H7 (cell line): Measurements from ENCODE around the gene CCDC57. TPM values are rescaled to one million over a fixed set of nuclear protein-coding genes. Genes with fewer than 3 reads are reported as not detected.
A peak's percentile ranks its signal among the peaks of the same experiment; 100 is the strongest.
"Not testable (repeated sequence)": the region's sequence is repeated elsewhere in the genome, so short reads cannot be mapped to it uniquely, and the experiment has no call there.

ENCODE experiments used
- DNase-seq: peaks from one replicate; pipeline ENCODE4 v3.0.0; 2012
- H3K27me3 ChIP-seq: 2 replicates; pipeline ENCODE4 v1.6.0; 2011; ENCODE audit warnings: mild to moderate bottlenecking, low read length; ENCODE audit not compliant: control insufficient read depth, insufficient read depth
- H3K36me3 ChIP-seq: replicated peaks from 2 replicates; pipeline ENCODE4 v1.5.1; 2011; ENCODE audit warnings: low read length; ENCODE audit not compliant: control insufficient read depth, insufficient read depth
- H3K4me3 ChIP-seq: 2 replicates; pipeline ENCODE4 v1.5.1; 2011; ENCODE audit warnings: low read depth, mild to moderate bottlenecking, control low read depth, low read length, moderate library complexity; ENCODE audit not compliant: insufficient read depth
- total RNA-seq: library from RNA; depleted of rRNA; stranded (reverse); fragments of >200 nt; shearing (Covaris generic); gene quantifications from 2 replicates; pipeline ENCODE4 v1.2.3, GENCODE V29; 2014

CCDC57 gene
- total RNA-seq, 1 experiment from 2014 or later: 3.7 TPM

GRCh38 chr17:82215095-82215971 is 2.7 kb upstream of the CCDC57 start:
- Histone ChIP-seq H3K27me3 (peaks cover 7% of the 10 kb centered on the region), H3K36me3 (no peaks in the 10 kb centered on the region), H3K4me3 (no peak overlapping the region)
- DNase-seq: peak; percentile 88

GRCh38 chr17:82214012-82214628 is 1.5 kb upstream of the CCDC57 start:
- peaks cover 7% of the 10 kb centered on the region for H3K27me3 ChIP-seq
- DNase-seq: peak; percentile 58
- no peak overlapping the region for H3K4me3 ChIP-seq
- no peaks in the 10 kb centered on the region for H3K36me3 ChIP-seq

GRCh38 chr17:82213251-82214011 is 789 bp upstream of the CCDC57 start:
- peak; percentile 93 for DNase-seq
- H3K27me3 ChIP-seq: peaks cover 7% of the 10 kb centered on the region
- peak overlapping the region; percentile 74 for H3K4me3 ChIP-seq
- no peaks in the 10 kb centered on the region for H3K36me3 ChIP-seq

- not testable (repeated sequence) for DNase-seq, H3K27me3 ChIP-seq, H3K4me3 ChIP-seq, H3K36me3 ChIP-seq
Observed at GRCh38 chr17:82210655-82211054, 2.0 kb downstream of the CCDC57 start.

- DNase-seq: peak; percentile 94
- no peaks in the 10 kb centered on the region for H3K27me3 ChIP-seq
- H3K4me3 ChIP-seq: no peak overlapping the region
- no peaks in the 10 kb centered on the region for H3K36me3 ChIP-seq
Observed at GRCh38 chr17:82205720-82206508, 6.7 kb downstream of the CCDC57 start.

GRCh38 chr17:82204831-82205719 is 7.6 kb downstream of the CCDC57 start:
- DNase-seq: no peak

GRCh38 chr17:82203920-82204319 is 8.7 kb downstream of the CCDC57 start:
- Histone ChIP-seq H3K36me3 (no peaks in the 10 kb centered on the region), H3K27me3 (no peaks in the 10 kb centered on the region), H3K4me3 (no peak overlapping the region)
- DNase-seq: no peak

More at GRCh38 chr17:82204831-82205719, 7.6 kb downstream of the CCDC57 start:
- Histone ChIP-seq H3K27me3 (no peaks in the 10 kb centered on the region), H3K36me3 (no peaks in the 10 kb centered on the region), H3K4me3 (no peak overlapping the region)

- H3K27me3 ChIP-seq: no peaks in the 10 kb centered on the region
- no peak for DNase-seq
- peaks cover under 1% of the 10 kb centered on the region; the same call in 1 of the 2 replicates for H3K36me3 ChIP-seq
- H3K4me3 ChIP-seq: no peak overlapping the region
Observed at GRCh38 chr17:82202981-82203380, 9.7 kb downstream of the CCDC57 start.

- peak; percentile 41 for DNase-seq
- peaks cover 4% of the 10 kb centered on the region for H3K36me3 ChIP-seq
- H3K27me3 ChIP-seq: no peaks in the 10 kb centered on the region
- no peak overlapping the region for H3K4me3 ChIP-seq
Observed at GRCh38 chr17:82201498-82201910, 11.1 kb downstream of the CCDC57 start.

- H3K4me3 ChIP-seq: no peak overlapping the region
- H3K27me3 ChIP-seq: no peaks in the 10 kb centered on the region
- DNase-seq: no peak
- peaks cover 4% of the 10 kb centered on the region for H3K36me3 ChIP-seq
Observed at GRCh38 chr17:82200743-82201497, 11.7 kb downstream of the CCDC57 start.

- Histone ChIP-seq H3K27me3 (no peaks in the 10 kb centered on the region), H3K4me3 (no peak overlapping the region), H3K36me3 (peaks cover 4% of the 10 kb centered on the region)
- no peak for DNase-seq
Observed at GRCh38 chr17:82200135-82200534, 12.5 kb downstream of the CCDC57 start.

GRCh38 chr17:82199496-82199895 is 13.1 kb downstream of the CCDC57 start:
- Histone ChIP-seq H3K4me3 (no peak overlapping the region), H3K36me3 (peaks cover 4% of the 10 kb centered on the region), H3K27me3 (no peaks in the 10 kb centered on the region)
- DNase-seq: no peak

- Histone ChIP-seq H3K36me3 (peaks cover 4% of the 10 kb centered on the region), H3K4me3 (no peak overlapping the region), H3K27me3 (no peaks in the 10 kb centered on the region)
- DNase-seq: no peak
Observed at GRCh38 chr17:82198092-82198491, 14.6 kb downstream of the CCDC57 start.
